HG03342 (cell line): Measurements from ENCODE around the gene CLEC4A.
"Not testable (repeated sequence)": the region's sequence is repeated elsewhere in the genome, so short reads cannot be mapped to it uniquely, and the experiment has no call there.

Experiments used
- ATAC-seq: cut with Tn5 transposase; IDR thresholded peaks from one replicate; pipeline ENCODE4 v1.9.1; 2021; ENCODE audit warnings: mild to moderate bottlenecking, moderate library complexity; ENCODE audit not compliant: unreplicated experiment

CLEC4A gene

DNA sequence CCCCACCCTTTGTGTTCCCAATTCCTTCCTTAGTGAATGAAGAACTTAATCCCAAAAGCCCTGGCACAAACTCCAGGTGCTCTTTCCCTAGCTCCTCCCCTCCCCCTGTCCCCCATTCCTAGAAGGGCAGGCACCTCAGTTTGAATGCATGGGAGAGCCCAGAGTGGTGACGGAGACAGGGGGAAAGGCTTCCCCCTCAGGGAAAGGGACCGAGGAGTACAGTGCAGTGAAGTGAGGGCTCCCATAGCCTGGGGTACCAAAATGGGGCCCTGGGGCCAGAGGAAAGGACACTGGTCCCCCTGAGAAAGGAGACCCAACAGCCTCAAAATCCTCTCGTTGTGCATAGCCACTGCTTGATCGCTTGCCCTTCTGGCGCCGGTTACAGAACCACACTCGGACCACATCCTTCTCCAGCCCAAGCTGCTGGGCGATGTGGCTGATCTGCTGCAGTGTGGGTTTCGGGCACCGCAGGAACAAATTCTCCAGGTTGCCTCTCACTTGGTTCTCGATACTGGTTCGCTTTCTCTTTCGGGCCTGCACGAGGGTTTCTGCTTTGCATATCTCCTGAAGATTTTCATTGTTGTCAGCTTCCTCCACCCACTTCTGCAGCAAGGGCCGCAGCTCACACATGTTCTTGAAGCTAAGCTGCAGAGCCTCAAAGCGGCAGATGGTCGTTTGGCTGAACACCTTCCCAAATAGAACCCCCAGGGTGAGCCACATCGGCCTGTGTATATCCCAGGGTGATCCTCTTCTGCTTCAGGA is 10.4 kb downstream of the CLEC4A start:
- ATAC-seq = not testable (repeated sequence)

DNA sequence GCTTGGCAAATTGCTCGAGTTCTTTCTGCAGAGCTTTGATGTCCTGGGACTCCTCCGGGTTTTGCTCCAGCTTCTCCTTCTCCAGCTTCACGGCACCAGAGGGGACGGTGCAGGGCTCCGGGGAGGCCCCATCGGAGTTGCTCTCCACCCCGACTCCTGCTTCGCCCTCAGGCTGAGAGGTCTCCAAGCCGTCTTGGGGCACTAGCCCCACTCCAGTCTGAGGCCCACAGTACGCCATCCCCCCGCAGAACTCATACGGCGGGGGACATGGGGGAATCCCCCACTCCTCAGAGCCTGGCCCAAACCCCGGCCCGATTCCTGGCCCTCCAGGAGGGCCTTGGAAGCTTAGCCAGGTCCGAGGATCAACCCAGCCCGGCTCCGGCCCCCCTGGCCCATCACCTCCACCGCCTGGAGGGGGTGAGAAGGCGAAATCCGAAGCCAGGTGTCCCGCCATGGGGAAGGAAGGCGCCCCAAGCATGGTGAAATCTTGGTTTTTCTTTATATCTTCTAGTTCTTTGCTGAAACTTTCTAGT is 11.0 kb downstream of the CLEC4A start:
- not testable (repeated sequence) for ATAC-seq

DNA sequence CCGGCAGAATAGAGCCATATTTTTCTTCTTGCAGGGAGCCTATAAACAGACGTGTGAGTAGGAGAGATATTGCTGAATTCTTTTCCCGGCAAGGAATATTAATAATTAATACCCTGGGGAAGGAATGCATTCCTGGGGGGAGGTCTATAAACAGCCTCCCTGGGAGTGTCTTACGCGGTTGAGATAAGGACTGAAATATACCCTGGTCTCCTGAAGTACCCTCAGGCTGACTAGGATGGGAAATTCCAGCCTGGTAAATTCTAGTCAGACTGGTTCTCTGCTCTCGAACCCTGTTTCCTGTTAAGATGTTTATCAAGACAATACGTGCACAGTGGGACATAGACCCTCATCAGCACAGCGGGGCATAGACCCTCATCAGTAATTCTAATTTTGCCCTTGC is 18.2 kb downstream of the CLEC4A start:
- not testable (repeated sequence) for ATAC-seq

DNA sequence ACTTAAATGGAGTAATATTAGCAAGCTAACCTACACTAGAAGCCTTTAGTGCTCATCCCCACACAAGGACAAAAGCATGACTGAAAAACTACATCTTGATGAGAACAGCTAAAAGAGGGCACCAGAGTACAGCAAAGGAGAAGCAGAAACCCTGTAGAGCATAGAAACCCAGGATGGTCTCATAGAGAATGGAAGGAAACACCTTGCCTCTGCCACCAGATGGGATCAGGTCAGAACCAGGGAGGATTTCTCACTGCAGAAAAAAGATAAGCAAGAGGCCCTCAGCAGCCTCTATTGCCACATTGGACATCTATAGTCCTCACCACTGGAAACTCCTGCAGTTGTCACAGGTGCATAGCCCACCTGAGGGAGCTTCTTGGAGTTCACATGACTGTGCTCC is 19.8 kb downstream of the CLEC4A start:
- no peak for ATAC-seq

DNA sequence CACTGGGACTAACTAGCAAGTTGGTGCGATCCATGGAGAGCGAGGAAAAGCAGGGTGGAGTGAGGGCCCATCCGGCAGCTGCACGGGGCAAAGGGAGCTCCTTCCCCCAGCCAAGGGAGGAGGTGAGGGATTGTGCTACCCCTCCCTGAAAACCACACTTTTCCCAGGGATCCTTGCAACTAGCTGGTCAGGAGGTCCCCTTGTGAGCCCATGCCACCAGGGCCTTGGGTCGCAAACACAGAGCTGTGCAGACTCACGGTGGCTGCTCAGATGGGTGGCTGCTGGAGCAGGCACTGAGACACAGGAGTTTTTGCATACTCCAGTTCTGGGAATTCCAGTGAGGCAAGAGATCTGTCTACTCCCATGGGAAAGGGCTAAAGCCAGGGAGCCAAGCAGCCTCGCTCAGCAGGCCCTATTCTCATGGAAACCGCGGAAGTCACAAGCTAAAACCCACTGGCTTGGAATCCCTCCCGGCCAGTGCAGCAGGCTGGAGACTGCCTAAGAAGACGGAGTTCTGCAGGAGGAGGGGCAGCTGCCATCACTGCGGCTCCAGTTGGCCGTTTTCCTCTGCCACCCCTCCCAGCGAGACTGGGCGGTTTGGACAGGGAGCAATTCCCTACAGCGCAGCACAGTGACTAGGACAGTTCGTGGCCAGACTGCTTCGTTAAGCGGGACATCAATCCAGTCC is 22.5 kb downstream of the CLEC4A start:
- ATAC-seq = no peak

DNA sequence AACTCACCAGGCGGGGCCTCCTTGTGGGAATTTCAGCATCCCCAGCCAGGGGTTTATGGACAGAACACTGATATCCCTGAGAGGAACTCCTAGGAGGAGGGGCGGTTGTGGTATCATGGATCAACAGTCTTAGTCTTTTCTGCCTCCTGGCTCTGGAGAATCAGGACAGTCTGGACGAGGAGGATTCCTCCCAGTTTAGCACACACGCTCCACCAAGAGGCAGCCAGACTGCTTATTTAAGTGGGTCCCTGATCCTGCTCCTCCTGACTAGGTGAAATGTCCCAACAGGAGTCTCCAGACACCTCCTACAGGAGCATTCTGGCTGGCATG is 23.0 kb downstream of the CLEC4A start:
- no peak for ATAC-seq

DNA sequence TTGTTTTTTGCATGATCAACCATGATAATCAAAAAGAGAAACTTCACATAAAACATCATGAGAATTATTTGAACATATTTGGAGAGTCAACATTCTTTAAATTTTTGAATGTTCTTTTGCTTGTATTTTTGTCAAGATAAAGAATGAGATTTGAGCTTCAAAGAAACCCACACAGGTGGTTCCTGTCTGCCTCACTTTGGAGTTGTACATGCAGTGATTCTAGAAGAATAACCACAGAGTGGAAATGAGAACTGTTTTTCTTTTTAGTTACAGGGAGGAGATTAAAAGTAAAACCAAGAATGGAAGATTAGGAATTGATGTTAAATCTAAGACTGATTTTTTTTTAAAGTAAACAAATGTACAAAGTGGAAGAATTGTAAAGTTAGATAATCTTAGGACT is 31.1 kb downstream of the CLEC4A start:
- ATAC-seq = no peak

DNA sequence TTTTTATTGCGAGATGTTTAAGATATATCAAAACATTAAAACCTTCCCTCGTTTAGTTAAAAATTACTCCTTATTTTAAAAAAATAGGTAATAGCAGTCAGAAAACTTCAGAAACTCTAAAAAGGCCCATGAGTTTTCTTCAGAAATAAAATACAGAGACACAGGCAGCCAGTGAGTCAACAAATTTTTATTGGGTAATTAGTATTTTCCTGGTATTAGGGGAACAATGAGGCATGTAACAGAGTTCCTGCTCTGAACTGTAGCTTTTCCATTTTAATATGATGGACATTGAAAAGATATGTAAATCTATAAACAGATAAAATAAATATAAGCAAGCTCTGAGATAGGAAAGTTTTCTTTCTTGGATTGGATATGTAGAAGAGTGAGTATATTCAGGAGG is 33.0 kb downstream of the CLEC4A start:
- ATAC-seq = no peak

DNA sequence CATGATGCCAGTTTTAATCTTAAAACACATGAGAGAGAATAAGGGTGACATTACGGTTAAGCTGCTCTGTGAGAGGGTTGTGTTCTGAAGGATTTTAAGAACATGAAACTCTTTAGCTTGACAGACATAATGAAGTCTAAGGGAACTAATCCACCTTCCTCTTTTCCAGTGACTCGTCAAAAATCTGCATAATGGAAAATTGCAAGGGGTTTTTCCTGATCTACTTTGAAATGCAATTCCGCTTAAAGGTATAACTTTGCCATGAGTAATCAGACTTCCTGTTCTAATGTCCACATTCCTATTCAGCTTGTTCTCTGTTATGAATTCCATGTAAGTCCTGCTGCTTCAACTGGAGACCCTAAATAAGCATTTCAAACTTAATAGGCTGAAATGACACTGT is 33.4 kb downstream of the CLEC4A start, which contains the start of gene ZNF705A:
TSS of gene ZNF705A (plus strand) at position 171 of the 400 bp plus-strand sequence. CDS start 15,611 bp downstream, outside the sequence.
- ATAC-seq = no peak

DNA sequence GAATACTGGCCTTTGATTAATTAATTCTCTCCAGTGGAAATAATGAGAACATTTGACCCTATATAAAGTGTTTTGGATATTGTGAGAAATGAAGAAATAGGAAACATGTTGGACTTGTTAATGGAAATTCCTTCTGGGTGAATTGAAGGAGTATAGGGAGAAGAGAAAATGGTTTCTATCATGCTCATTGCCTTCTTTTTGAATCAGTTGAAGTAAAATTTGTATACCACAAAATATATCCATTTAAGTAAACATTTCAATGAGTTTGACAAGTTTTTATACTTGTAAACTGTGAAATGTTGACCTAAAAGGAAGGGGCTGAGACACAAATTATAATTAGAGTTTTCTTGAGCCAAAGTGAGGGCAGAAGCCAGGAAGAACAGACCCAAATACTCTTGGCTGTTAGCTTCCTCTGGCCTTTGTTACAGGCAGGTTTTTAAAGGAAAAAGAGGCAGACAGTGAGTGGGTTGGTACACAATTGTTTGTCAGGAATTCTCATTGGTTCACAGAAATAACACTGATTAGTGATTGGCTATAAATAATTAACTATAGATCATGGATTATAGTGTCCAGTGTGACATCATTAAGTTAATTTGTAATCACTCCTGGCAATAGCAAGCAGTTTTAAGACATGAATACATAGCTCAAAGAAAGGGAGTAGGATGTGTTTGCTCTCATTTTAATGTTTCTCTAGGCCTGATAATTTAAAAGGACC is 34.2 kb downstream of the CLEC4A start:
- no peak for ATAC-seq

DNA sequence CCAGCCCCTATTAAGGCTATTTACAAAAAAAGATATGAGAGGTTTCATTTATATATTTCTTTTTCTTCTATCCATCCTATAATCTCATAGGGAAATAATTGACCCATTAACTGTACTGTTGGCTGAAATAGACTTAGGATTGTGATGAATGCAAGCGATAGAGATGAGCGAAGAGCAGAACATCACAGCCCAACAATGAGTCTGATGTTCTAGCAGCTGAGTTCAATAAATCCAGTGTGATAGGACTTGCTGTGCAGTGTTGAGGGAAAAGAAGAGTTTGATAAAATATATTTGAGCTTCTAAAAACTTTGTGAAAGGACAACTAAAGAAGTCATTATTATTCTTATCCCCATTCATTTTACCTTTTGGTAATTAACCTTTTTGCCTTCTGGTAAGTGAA is 49.5 kb downstream of the CLEC4A start:
- not testable (repeated sequence) for ATAC-seq

DNA sequence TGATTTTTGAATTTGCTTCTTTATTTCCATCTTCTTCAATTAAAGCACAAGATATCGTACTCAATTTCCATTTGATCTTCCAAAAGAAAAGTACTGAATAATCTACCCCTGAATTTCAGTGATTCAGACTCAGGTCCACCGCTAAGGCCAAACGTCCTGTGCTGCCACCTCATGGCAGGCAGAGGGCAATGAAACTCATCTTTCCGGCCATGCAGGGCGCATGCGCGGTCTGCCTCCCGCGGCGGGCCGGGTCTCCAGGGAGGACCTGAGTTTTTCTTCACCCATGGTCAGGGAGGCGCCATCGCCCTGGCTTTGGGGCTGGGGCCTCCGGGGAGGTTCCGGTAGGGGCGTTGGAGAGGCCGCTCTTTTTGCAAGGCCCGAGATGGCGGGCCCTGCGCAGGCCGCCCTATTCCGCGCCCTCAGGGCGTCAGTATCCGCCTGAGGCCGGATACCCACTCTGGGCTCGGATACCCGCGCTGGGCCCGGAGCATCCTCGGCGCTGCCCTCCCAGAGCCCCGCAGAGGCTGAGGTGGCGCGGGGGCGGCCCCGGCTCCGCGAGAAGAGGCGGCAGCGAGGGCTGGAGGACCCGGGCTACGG is 56.7 kb downstream of the CLEC4A start:
- ATAC-seq = not testable (repeated sequence)

DNA sequence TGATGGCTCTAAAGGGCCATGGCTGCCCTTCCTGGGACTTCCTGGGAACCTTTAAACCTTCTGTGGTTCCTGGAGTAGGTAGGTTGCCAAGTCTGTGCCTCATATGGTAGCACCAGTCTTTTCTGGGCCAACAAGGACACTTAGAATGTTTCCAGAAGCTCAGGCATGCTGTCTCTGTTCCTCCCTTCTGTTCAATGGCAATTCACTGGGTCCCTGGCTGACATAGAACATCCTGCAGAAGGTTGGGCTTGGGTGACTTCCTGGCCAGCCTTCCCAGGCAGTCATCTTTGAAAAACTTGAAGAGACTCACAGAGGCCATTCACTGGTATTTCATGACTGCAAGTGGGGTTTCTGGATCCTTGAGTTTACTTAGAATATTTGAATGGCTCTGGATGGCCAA is 57.9 kb downstream of the CLEC4A start:
- not testable (repeated sequence) for ATAC-seq

DNA sequence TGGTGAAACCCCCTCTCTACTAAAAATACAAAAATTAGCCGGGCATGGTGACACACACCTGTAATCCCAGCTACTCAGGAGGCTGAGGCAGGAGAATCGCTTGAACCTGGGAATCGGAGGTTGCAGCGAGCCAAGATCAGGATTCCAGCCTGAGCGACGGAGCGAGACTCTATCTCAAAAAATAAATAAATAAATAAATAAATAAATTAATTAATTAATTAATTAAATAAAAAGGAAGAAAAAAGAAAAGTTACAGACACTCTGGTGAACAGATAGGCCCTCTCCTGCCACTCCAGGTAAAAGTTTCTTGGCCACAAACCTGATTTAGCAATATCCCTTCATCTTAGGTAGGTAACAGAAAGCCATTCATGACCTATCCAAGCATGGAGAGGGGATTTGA is 59.5 kb downstream of the CLEC4A start:
- not testable (repeated sequence) for ATAC-seq

DNA sequence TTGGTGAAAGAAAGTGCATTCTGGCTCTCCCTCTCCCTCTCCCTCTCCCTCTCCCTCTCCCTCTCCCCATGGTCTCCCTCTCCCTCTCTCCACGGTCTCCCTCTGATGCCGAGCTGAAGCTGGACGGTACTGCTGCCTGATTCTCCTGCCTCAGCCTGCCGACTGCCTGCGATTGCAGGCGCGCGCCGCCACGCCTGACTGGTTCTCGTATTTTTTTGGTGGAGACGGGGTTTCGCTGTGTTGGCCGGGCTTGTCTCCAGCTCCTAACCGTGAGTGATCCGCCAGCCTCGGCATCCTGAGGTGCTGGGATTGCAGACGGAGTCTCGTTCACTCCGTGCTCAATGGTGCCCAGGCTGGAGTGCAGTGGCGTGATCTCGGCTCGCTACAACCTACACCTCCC is 59.9 kb downstream of the CLEC4A start:
- not testable (repeated sequence) for ATAC-seq

DNA sequence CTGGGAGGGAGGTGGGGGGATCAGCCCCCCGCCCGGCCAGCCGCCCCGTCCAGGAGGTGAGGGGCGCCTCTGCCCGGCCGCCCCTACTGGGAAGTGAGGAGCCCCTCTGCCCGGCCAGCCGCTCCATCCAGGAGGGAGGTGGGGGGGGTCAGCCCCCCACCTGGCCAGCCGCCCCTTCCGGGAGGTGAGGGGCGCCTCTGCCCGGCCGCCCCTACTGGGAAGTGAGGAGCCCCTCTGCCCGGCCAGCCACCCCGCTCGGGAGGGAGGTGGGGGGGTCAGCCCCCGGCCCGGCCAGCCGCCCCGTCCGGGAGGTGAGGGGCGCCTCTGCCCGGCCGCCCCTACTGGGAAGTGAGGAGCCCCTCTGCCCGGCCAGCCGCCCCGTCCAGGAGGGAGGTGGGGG is 60.8 kb downstream of the CLEC4A start:
- ATAC-seq = not testable (repeated sequence)

DNA sequence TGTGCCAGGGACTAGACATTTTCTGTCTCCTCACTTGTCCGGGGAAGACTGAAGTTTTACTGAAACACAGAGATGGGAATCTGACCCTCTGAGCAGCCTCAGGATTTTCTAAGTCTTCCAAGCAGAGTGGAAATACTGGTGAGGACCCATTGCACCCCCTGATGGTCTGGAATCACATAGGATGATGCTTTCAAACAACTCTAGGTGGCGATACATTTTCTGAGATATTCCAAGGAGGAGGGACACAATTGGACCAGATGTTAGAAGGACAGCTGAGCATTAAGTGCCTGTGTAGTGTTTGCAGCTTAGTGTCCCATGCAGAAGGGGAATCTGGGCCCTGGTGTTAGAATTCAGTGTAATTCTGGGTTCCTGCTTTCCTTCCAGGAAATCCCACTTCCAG is 64.7 kb downstream of the CLEC4A start:
- ATAC-seq = not testable (repeated sequence)
